Neural cell (in vitro differentiated cells): Measurements from ENCODE around the gene ZNF608. TPM values are rescaled to one million over a fixed set of nuclear protein-coding genes. Genes with fewer than 3 reads are reported as not detected.

Source experiments
- H2AFZ ChIP-seq: fragments of 200-600, 300-800 bp; sonication (generic), shearing (Covaris generic); 2 replicates; pipeline ENCODE4 v1.6.0; 2014; ENCODE audit warnings: low read depth, mild to moderate bottlenecking, antibody characterized with exemption, low read length, moderate library complexity
- H3F3A ChIP-seq: fragments of 200-600 bp; shearing (Covaris generic); 2 replicates; pipeline ENCODE4 v1.6.1; 2016; ENCODE audit warnings: mild to moderate bottlenecking, moderate library complexity, mixed read lengths, antibody characterized with exemption, low read length; ENCODE audit not compliant: insufficient read depth, poor library complexity, severe bottlenecking
- H3K27ac ChIP-seq: fragments of 200-600, 300-800 bp; sonication (generic), shearing (Covaris generic); 2 replicates; pipeline ENCODE4 v1.5.1; 2014; ENCODE audit warnings: mild to moderate bottlenecking, low read length, moderate library complexity
- H3K27me3 ChIP-seq: fragments of 300-800, 200-600 bp; sonication (generic), shearing (Covaris generic); 2 replicates; pipeline ENCODE4 v1.6.0; 2014; ENCODE audit warnings: mild to moderate bottlenecking, low read depth, low read length, moderate library complexity; ENCODE audit not compliant: insufficient read depth
- H3K36me3 ChIP-seq: fragments of 300-800, 200-600 bp; sonication (generic), shearing (Covaris generic); 2 replicates; pipeline ENCODE4 v1.5.1; 2014; ENCODE audit warnings: mild to moderate bottlenecking, antibody characterized with exemption, low read length, moderate library complexity; ENCODE audit not compliant: insufficient read depth
- H3K4me2 ChIP-seq: fragments of 300-800, 200-600 bp; sonication (generic), shearing (Covaris generic); 2 replicates; pipeline ENCODE4 v1.6.0; 2014; ENCODE audit warnings: mild to moderate bottlenecking, low read length
- H3K4me3 ChIP-seq: fragments of 300-800, 200-600 bp; sonication (generic), shearing (Covaris generic); 2 replicates; pipeline ENCODE4 v1.5.1; 2014; ENCODE audit warnings: mild to moderate bottlenecking, low read length, moderate library complexity
- H3K79me2 ChIP-seq: fragments of 200-600 bp; shearing (Covaris generic); replicated peaks from 2 replicates; pipeline ENCODE4 v1.6.0; 2014; ENCODE audit warnings: mild to moderate bottlenecking, low read length, moderate library complexity; ENCODE audit not compliant: insufficient read depth
- H3K9ac ChIP-seq: fragments of 300-800, 200-600 bp; sonication (generic), shearing (Covaris generic); 2 replicates; pipeline ENCODE4 v1.6.1; 2016; ENCODE audit warnings: mild to moderate bottlenecking, low read length, mixed read lengths
- H3K9me2 ChIP-seq: fragments of 200-600 bp; shearing (Covaris generic); 2 replicates; pipeline ENCODE4 v1.6.1; 2016; ENCODE audit warnings: mild to moderate bottlenecking, low read length, mixed read lengths; ENCODE audit not compliant: insufficient read depth
- H3K9me3 ChIP-seq: fragments of 200-600, 300-800 bp; sonication (generic), shearing (Covaris generic); 2 replicates; pipeline ENCODE4 v1.6.1; 2016; ENCODE audit warnings: mild to moderate bottlenecking, mixed run types, low read length, moderate library complexity, mixed read lengths
- H4K20me1 ChIP-seq: fragments of 200-600 bp; shearing (Covaris generic); 2 replicates; pipeline ENCODE4 v1.6.1; 2016; ENCODE audit warnings: mild to moderate bottlenecking, mixed run types; ENCODE audit not compliant: insufficient read depth
- EP300 ChIP-seq: fragments of 450-650 bp; conservative IDR thresholded peaks from 2 replicates; pipeline ENCODE4 v1.6.1; 2014; ENCODE audit warnings: antibody characterized with exemption, mild to moderate bottlenecking, moderate library complexity; ENCODE audit not compliant: poor library complexity, severe bottlenecking
- EZH2 ChIP-seq: fragments of 200-600, 300-800 bp; shearing (Covaris generic), sonication (generic); IDR thresholded peaks from 2 replicates; pipeline ENCODE4 v1.6.1; 2014; ENCODE audit warnings: antibody characterized with exemption, low read length, borderline replicate concordance, mild to moderate bottlenecking; ENCODE audit not compliant: insufficient read depth, poor library complexity, severe bottlenecking
- MXI1 ChIP-seq: fragments of 450-650 bp; conservative IDR thresholded peaks from 2 replicates; pipeline ENCODE4 v1.6.1; 2014; ENCODE audit warnings: antibody characterized with exemption, mild to moderate bottlenecking; ENCODE audit not compliant: poor library complexity, severe bottlenecking
- POLR2AphosphoS5 ChIP-seq: IDR thresholded peaks from 2 replicates; pipeline ENCODE4 v1.6.1; 2012
- RAD21 ChIP-seq: fragments of 450-650 bp; conservative IDR thresholded peaks from 2 replicates; pipeline ENCODE4 v1.6.1; 2014; ENCODE audit warnings: antibody characterized with exemption, mild to moderate bottlenecking, moderate library complexity
- SMC3 ChIP-seq: fragments of 450-650 bp; conservative IDR thresholded peaks from 2 replicates; pipeline ENCODE4 v1.6.1; 2014; ENCODE audit warnings: antibody characterized with exemption, mild to moderate bottlenecking, moderate library complexity; ENCODE audit not compliant: poor library complexity
- TAF1 ChIP-seq: IDR thresholded peaks from 2 replicates; pipeline ENCODE4 v1.6.1; 2012; ENCODE audit warnings: low read depth
- polyA plus RNA-seq: library from polyadenylated mRNA; depleted of rRNA; stranded (reverse); fragments of >200 nt; gene quantifications from 2 replicates; pipeline ENCODE4 v1.2.3, GENCODE V29; 2014
- TF ChIP-seq, protein P1 (sequence below): IDR thresholded peaks from 2 replicates; pipeline ENCODE4 v1.6.1; 2012; ENCODE audit warnings: borderline replicate concordance
- TF ChIP-seq, protein P2 (sequence below): fragments of 450-650 bp; IDR thresholded peaks from 2 replicates; pipeline ENCODE4 v1.5.1; 2014; ENCODE audit warnings: antibody characterized with exemption, mild to moderate bottlenecking, moderate library complexity; ENCODE audit not compliant: poor library complexity, severe bottlenecking

ZNF608 gene
- polyA plus RNA-seq, 1 donor from 2014 or later, result 32.4 TPM

DNA sequence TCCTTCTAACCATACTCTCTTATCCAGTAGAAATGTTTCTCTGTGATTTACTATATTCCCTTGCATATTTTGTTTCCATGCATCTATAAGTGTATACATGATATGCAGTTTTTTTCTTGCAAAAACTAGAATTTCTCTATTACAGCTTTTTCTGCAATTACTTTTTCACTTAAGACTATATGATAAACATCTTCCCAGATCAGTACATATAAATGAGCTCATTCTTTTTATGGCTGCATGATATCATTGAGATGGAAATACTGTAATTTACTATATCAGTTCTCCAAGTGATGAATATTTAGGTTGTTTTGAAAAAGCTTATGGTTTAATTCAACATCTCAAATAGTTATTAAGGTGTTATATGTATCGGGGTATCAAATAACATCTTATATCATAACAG lies 18.1 kb upstream of the ZNF608 start:
- no peaks in the 10 kb centered on the region for H3K79me2 ChIP-seq
- H3K9me2 ChIP-seq, result no peaks in the 10 kb centered on the region
- TF ChIP-seq, protein P1, sequence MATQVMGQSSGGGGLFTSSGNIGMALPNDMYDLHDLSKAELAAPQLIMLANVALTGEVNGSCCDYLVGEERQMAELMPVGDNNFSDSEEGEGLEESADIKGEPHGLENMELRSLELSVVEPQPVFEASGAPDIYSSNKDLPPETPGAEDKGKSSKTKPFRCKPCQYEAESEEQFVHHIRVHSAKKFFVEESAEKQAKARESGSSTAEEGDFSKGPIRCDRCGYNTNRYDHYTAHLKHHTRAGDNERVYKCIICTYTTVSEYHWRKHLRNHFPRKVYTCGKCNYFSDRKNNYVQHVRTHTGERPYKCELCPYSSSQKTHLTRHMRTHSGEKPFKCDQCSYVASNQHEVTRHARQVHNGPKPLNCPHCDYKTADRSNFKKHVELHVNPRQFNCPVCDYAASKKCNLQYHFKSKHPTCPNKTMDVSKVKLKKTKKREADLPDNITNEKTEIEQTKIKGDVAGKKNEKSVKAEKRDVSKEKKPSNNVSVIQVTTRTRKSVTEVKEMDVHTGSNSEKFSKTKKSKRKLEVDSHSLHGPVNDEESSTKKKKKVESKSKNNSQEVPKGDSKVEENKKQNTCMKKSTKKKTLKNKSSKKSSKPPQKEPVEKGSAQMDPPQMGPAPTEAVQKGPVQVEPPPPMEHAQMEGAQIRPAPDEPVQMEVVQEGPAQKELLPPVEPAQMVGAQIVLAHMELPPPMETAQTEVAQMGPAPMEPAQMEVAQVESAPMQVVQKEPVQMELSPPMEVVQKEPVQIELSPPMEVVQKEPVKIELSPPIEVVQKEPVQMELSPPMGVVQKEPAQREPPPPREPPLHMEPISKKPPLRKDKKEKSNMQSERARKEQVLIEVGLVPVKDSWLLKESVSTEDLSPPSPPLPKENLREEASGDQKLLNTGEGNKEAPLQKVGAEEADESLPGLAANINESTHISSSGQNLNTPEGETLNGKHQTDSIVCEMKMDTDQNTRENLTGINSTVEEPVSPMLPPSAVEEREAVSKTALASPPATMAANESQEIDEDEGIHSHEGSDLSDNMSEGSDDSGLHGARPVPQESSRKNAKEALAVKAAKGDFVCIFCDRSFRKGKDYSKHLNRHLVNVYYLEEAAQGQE, result no peak
- no peak for TF ChIP-seq EP300
- no peak for TF ChIP-seq SMC3
- TF ChIP-seq, protein P2, sequence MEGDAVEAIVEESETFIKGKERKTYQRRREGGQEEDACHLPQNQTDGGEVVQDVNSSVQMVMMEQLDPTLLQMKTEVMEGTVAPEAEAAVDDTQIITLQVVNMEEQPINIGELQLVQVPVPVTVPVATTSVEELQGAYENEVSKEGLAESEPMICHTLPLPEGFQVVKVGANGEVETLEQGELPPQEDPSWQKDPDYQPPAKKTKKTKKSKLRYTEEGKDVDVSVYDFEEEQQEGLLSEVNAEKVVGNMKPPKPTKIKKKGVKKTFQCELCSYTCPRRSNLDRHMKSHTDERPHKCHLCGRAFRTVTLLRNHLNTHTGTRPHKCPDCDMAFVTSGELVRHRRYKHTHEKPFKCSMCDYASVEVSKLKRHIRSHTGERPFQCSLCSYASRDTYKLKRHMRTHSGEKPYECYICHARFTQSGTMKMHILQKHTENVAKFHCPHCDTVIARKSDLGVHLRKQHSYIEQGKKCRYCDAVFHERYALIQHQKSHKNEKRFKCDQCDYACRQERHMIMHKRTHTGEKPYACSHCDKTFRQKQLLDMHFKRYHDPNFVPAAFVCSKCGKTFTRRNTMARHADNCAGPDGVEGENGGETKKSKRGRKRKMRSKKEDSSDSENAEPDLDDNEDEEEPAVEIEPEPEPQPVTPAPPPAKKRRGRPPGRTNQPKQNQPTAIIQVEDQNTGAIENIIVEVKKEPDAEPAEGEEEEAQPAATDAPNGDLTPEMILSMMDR, result no peak
- no peak for TF ChIP-seq MXI1
- TF ChIP-seq POLR2AphosphoS5, result no peak
- no peak for TF ChIP-seq RAD21
- no peak for TF ChIP-seq EZH2
- TF ChIP-seq TAF1, result no peak
- H3F3A ChIP-seq, result no peaks in the 10 kb centered on the region
- H3K9me3 ChIP-seq, result no peaks in the 10 kb centered on the region
- H4K20me1 ChIP-seq, result no peaks in the 10 kb centered on the region
- H3K36me3 ChIP-seq, result no peaks in the 10 kb centered on the region
- H3K9ac ChIP-seq, result no peak overlapping the region
- H3K27ac ChIP-seq, result no peak overlapping the region
- H2AFZ ChIP-seq, result no peak overlapping the region
- no peak overlapping the region for H3K4me2 ChIP-seq
- no peaks in the 10 kb centered on the region for H3K27me3 ChIP-seq
- H3K4me3 ChIP-seq, result no peak overlapping the region

DNA sequence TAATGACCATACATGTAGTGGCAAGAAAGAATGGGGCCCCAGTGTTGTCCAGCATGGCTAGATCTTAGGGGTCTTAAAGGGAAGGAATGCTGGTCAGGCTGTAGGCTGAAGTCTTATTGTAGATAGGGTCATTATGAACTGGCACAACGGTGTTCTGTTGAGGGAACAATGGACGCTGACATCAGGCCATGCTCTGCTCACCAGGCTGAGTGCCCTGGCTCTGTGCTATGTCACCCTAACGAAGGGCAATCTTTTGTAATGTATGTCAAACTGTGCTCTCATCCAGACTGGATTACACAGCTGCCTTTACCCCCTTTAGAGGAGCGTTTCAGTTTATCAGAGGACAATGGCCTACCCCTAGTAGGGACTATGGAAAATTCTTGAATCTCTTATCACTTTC lies 14.6 kb upstream of the ZNF608 start:
- Histone ChIP-seq H3K4me3 (no peak overlapping the region), H3K9me2 (no peaks in the 10 kb centered on the region), H3K9ac (no peak overlapping the region), H4K20me1 (no peaks in the 10 kb centered on the region), H2AFZ (no peak overlapping the region), H3K4me2 (no peak overlapping the region), H3K36me3 (no peaks in the 10 kb centered on the region), H3K27me3 (no peaks in the 10 kb centered on the region), H3K9me3 (no peaks in the 10 kb centered on the region), H3K27ac (no peak overlapping the region), H3K79me2 (no peaks in the 10 kb centered on the region), H3F3A (no peaks in the 10 kb centered on the region)
- no peak for TF ChIP-seq MXI1
- no peak for TF ChIP-seq RAD21
- TF ChIP-seq, protein P1, result no peak
- no peak for TF ChIP-seq EP300
- no peak for TF ChIP-seq POLR2AphosphoS5
